ENCODE results near the gene C1QA.

C1QA gene

GRCh38 chr1:22638476-22639234 lies 2.2 kb downstream of the C1QA start:
- in situ Hi-C loops (cut with HindIII; ENCODE audit: low sequenced_read_pairs) = no loop called here

GRCh38 chr1:22639286-22639685 lies 2.9 kb downstream of the C1QA start:
- in situ Hi-C loops (cut with HindIII; ENCODE audit: low sequenced_read_pairs) = no loop called here

DNA sequence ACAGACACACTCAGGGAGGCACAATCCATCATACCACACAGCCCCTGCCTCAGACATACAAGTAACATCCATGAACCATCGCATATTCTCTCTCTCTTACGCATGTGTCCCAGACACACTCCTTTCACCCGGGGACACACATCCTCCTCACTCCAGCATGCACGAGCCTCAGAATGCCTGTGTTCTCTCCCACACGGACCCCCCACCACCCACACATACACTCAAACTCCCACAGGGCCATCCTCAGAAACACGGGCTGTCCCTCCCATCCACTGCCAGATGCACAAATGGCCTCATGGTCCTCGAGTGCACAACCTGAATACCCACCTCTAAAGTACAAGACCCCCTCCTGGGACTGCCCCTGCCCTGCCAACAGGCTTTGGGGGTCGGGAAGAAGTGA lies 4.8 kb downstream of the C1QA start:
- in situ Hi-C loops (cut with HindIII; ENCODE audit: low sequenced_read_pairs) = no loop called here

GRCh38 chr1:22641906-22642636 lies 5.6 kb downstream of the C1QA start:
- in situ Hi-C loops (cut with HindIII; ENCODE audit: low sequenced_read_pairs) = no loop called here

DNA sequence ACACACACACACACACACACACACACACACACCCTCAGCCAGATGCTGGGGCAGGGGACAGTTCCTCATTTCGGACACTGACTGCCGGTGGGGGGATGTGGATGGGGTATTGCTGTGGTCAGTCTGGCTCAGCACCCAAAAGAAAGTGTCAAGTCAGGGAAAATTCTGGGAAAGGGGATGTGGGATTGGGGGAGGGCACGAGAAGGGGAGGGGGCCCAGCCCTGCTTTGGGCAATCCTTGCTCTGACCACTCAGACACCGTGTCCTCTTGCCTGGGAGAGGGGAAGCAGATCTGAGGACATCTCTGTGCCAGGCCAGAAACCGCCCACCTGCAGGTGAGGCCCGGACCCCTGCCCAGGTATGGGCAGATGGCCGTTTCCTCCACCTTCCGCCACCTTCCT lies 7.0 kb downstream of the C1QA start, which contains the start of gene C1QC:
C1QC (plus strand) TSS at position 253 of the 400 bp plus-strand sequence. CDS start 391 bp downstream, outside the sequence.
- in situ Hi-C loops (cut with HindIII; ENCODE audit: low sequenced_read_pairs) = no loop called here

DNA sequence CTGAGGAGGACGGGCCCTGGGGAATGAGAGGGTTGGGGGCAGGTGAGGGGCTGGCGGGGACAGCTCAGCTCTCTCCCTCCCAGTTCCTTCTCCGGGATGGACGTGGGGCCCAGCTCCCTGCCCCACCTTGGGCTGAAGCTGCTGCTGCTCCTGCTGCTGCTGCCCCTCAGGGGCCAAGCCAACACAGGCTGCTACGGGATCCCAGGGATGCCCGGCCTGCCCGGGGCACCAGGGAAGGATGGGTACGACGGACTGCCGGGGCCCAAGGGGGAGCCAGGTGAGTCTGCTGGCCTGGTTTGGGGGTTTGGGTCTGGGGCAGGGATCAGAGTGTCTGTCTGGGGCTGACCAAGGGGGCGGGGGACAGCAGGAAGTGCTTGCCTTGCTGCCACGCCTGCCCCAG lies 7.5 kb downstream of the C1QA start:
- in situ Hi-C loops (cut with HindIII; ENCODE audit: low sequenced_read_pairs) = no loop called here

DNA sequence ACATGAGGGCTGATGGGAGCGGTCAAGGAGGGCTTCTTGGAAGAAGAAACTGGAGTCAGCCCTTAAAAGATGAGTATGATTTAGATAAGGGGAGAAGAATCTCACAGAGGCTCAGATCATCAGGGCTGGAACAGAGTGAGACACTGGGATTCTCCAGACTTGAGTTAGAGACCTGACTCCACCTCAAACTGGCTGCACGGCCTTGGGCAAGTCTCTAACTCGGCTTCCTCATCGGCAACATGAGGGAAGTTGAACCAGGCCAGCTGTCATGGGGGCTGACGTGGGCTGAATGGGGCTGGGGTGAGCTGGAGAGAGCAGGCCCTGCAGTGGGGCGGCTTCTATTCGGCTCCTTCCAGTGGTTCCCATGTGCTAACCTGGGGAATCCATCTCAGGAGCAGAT lies 9.5 kb downstream of the C1QA start:
- in situ Hi-C loops (cut with HindIII; ENCODE audit: low sequenced_read_pairs) = no loop called here

GRCh38 chr1:22646384-22646783 lies 10.0 kb downstream of the C1QA start:
- in situ Hi-C loops (cut with HindIII; ENCODE audit: low sequenced_read_pairs) = no loop called here

DNA sequence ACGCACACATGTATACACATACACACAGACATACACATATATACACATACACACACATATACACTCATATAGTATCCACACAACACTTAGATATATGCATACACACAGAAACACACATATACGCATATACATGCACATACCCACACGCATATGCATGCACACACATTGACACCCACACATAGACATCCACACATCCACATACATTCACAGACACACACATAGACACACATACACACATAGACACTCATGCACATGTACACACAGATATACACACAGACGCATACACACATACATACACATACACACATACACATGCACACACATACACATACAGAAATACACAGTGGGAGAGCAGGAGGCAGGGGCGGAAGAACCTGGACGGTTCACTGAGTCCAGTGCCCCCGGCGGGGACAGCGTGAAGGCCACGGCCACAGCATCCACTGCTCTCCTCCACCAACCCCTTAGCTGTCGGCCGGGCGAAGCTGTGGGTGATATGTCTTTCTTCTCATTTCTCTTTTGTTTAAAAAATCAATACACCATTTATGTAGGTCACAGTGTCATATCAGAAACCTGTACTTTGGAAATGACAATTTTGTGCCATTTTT lies 13.8 kb downstream of the C1QA start:
- in situ Hi-C loops (cut with HindIII; ENCODE audit: low sequenced_read_pairs) = no loop called here

- in situ Hi-C loops (cut with HindIII; ENCODE audit: low sequenced_read_pairs) = no loop called here
Measured at GRCh38 chr1:22651941-22652856, 15.8 kb downstream of the C1QA start.

GRCh38 chr1:22652881-22653316 lies 16.5 kb downstream of the C1QA start, which contains the start of gene C1QB:
C1QB (plus strand) TSS chr1:22653236; CDS start chr1:22659463, 6,227 bp downstream.
- in situ Hi-C loops (cut with HindIII; ENCODE audit: low sequenced_read_pairs) = no loop called here

- in situ Hi-C loops (cut with HindIII; ENCODE audit: low sequenced_read_pairs) = no loop called here
Measured at GRCh38 chr1:22654692-22655091, 18.3 kb downstream of the C1QA start.

- in situ Hi-C loops (cut with HindIII; ENCODE audit: low sequenced_read_pairs) = no loop called here
Measured at GRCh38 chr1:22658385-22659163, 22.1 kb downstream of the C1QA start.

GRCh38 chr1:22660716-22661241 lies 24.4 kb downstream of the C1QA start:
- in situ Hi-C loops (cut with HindIII; ENCODE audit: low sequenced_read_pairs) = no loop called here

DNA sequence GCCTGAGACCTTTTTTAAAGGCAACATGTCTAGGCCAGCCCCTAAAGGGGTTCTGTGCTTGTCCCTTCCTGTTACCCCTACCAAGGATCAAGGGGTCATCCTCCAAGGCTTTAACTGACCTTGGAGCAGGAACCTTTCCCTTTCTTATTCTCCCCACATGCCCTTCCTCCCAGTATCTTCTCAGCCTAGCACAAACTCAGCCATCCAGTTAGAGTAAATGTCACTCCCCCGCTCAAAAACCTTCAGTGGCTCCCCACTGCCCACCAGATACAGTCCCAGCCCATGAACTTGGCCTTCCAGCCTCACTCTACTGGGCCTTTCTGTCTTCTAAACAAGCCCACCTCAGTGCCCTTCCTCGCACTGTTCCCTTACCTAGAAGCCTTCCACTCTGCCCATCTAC lies 25.5 kb downstream of the C1QA start:
- in situ Hi-C loops (cut with HindIII; ENCODE audit: low sequenced_read_pairs) = no loop called here

GRCh38 chr1:22662318-22662717 lies 25.9 kb downstream of the C1QA start:
- in situ Hi-C loops (cut with HindIII; ENCODE audit: low sequenced_read_pairs) = no loop called here

- in situ Hi-C loops (cut with HindIII; ENCODE audit: low sequenced_read_pairs) = no loop called here
Measured at GRCh38 chr1:22662986-22663408, 26.6 kb downstream of the C1QA start.

- in situ Hi-C loops (cut with HindIII; ENCODE audit: low sequenced_read_pairs) = loop anchor here (5.0 kb wide), 3 partner anchors 57 to 302 kb away; no protein-coding TSS in a partner anchor
Measured at GRCh38 chr1:22665752-22666151, 29.3 kb downstream of the C1QA start.

- in situ Hi-C loops (cut with HindIII; ENCODE audit: low sequenced_read_pairs) = loop anchor here (5.0 kb wide), 3 partner anchors 56 to 301 kb away; no protein-coding TSS in a partner anchor
Measured at GRCh38 chr1:22666412-22666811, 30.0 kb downstream of the C1QA start.

All from endothelial cell of hepatic sinusoid (primary cell).